SU-DHL-6 (cell line): ENCODE data around the gene AACS.

ENCODE experiments used
- CTCF ChIP-seq: fragments of 200-600 bp; sonication (generic); IDR thresholded peaks from one replicate; pipeline ENCODE4 v1.5.1; 2017; ENCODE audit warnings: antibody characterized with exemption, mild to moderate bottlenecking, low read length, moderate library complexity; ENCODE audit not compliant: insufficient read depth, poor library complexity, severe bottlenecking
- EZH2phosphoT487 ChIP-seq: fragments of 200-600 bp; sonication (generic), shearing (Covaris generic); conservative IDR thresholded peaks from 2 replicates; pipeline ENCODE4 v1.6.1; 2018; ENCODE audit warnings: mild to moderate bottlenecking, antibody characterized with exemption, low read length, moderate library complexity, mixed read lengths

GRCh38 chr12:125134576-125134975 lies 69.3 kb downstream of the AACS start:
- no peak for TF ChIP-seq CTCF
- TF ChIP-seq EZH2phosphoT487, result no peak
